ENCODE results near the gene ATP6AP2.

- TF ChIP-seq CTCF (conservative IDR thresholded peaks at IDR 0.05; ENCODE audit: low read length) (no peak), EZH2phosphoT487 (IDR thresholded peaks at IDR 0.05; ENCODE audit: borderline replicate concordance, low read depth, low read length) (no peak)
Measured at GRCh38 chrX:40537310-40537709, 43.5 kb upstream of the ATP6AP2 start.
